Nephron (organoid): ENCODE measurements around the gene PTPRT.

ENCODE experiments used
- H3K27ac Mint-ChIP-seq, 3 experiments: 2 replicates each; pipeline ENCODE4 v1.8.0; 2020; ENCODE audit warnings: mixed read lengths in 3 of 3, mild to moderate bottlenecking in 2 of 3, moderate library complexity in 1 of 3
- H3K27me3 Mint-ChIP-seq: 2 replicates; pipeline ENCODE4 v1.8.0; 2021; ENCODE audit warnings: low read depth, mild to moderate bottlenecking, moderate library complexity, mixed read lengths
- H3K36me3 Mint-ChIP-seq: 2 replicates; pipeline ENCODE4 v1.8.0; 2020; ENCODE audit warnings: low read depth, mixed read lengths
- H3K4me1 Mint-ChIP-seq: 2 replicates; pipeline ENCODE4 v1.8.0; 2020; ENCODE audit warnings: mixed read lengths
- H3K4me3 Mint-ChIP-seq, 3 experiments: 2 replicates each; pipeline ENCODE4 v1.8.0; 2020; ENCODE audit warnings: mild to moderate bottlenecking in 3 of 3, mixed read lengths in 3 of 3, moderate library complexity in 2 of 3
- H3K9me3 Mint-ChIP-seq: 2 replicates; pipeline ENCODE4 v1.8.0; 2020; ENCODE audit warnings: mixed read lengths
- TF ChIP-seq, protein P1 (sequence below), 3 experiments: fragments of 200-600 bp; sonication (generic); IDR thresholded peaks; one replicate each; pipeline ENCODE4 v1.5.0; 2021; ENCODE audit warnings: antibody characterized with exemption in 3 of 3; ENCODE audit not compliant: unreplicated experiment in 3 of 3

The PTPRT gene

DNA sequence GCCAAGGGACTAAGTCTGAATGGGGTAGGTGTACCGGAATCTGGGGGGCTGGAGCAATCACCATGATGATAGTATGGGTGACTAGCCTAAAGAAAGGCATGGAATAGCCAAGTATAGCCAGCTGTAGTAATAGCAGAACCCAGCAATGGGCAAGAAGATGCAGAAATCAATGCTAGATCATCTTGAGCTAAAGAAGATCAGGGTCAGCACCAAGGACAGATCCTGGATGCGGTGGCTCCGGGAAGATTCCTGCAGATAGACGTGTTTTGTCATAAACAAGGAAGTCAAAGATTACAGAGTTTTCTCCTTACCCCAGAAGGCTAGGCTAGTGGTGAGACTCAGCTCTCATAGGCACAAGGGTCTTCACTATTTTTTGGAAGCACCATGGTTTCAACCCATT, 1009.9 kb downstream of the PTPRT start:
- TF ChIP-seq, protein P1, sequence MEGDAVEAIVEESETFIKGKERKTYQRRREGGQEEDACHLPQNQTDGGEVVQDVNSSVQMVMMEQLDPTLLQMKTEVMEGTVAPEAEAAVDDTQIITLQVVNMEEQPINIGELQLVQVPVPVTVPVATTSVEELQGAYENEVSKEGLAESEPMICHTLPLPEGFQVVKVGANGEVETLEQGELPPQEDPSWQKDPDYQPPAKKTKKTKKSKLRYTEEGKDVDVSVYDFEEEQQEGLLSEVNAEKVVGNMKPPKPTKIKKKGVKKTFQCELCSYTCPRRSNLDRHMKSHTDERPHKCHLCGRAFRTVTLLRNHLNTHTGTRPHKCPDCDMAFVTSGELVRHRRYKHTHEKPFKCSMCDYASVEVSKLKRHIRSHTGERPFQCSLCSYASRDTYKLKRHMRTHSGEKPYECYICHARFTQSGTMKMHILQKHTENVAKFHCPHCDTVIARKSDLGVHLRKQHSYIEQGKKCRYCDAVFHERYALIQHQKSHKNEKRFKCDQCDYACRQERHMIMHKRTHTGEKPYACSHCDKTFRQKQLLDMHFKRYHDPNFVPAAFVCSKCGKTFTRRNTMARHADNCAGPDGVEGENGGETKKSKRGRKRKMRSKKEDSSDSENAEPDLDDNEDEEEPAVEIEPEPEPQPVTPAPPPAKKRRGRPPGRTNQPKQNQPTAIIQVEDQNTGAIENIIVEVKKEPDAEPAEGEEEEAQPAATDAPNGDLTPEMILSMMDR (IDR thresholded peaks at IDR 0.05; ENCODE audit: unreplicated experiment in 3 of 3) = no peak
- no peak overlapping the region for H3K4me3 Mint-ChIP-seq
- H3K36me3 Mint-ChIP-seq = no peaks in the 10 kb centered on the region
- H3K4me1 Mint-ChIP-seq = no peaks in the 10 kb centered on the region
- no peaks in the 10 kb centered on the region for H3K9me3 Mint-ChIP-seq
- H3K27ac Mint-ChIP-seq = no peak overlapping the region
- peaks cover 13% of the 10 kb centered on the region for H3K27me3 Mint-ChIP-seq

DNA sequence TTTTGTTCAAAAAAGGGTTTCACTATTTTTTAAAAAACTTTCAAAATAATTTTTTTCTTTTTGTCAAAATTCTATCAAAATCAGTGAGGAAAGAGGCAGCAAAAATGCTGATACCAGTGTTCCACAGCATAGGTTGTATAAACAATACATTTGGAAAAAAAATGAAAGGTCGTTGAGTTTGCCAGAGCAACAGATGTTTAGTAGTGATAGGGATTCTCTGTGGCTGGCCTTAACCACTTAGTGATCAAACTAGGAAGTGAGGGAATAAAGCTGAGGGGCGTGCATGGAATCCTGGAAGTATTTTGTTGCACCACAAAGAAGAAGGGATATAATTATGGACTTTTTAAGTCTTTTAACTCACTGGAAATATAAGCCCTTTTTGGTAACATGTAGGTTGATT, 1016.3 kb downstream of the PTPRT start:
- Mint-ChIP-seq H3K36me3 (no peaks in the 10 kb centered on the region), H3K4me3 (no peak overlapping the region), H3K27me3 (peaks cover 21% of the 10 kb centered on the region), H3K27ac (no peak overlapping the region), H3K4me1 (no peaks in the 10 kb centered on the region), H3K9me3 (no peaks in the 10 kb centered on the region)
- TF ChIP-seq, protein P1 (IDR thresholded peaks at IDR 0.05; ENCODE audit: unreplicated experiment in 3 of 3) = no peak

DNA sequence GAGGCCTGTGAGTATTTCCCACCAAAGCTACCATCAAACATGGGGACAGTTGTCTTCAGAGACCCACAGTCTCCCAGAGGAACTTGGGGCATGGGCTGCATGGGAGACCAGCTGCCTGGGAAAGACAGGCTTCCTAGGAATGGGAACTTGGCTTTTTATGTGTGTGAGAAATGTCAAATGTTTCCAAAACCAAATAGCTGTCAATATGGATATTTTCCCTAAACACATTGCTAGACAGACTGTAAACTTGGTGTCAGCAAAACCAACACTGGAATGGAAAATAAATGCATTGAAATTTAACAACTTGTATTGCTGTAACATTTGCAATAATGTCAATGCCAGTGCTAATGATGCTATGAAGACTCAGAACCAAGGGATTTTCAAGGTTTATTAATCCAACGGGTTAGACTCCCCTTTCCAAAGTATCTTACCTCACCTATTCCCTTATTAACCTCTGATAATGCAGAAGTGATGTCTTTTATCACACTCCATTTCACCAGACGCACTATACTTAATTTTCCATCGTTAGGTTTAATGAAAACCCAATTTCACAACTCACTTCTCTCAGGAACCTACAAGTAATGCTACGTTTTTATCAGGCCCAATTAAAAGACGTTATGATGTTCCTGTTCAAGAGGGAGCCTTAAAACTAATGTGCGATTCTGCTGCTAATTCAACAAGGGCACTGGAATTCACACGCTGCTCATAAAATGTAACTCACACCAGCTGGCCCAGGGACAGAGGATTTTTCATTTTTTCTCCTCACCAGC, 1025.4 kb downstream of the PTPRT start:
- H3K36me3 Mint-ChIP-seq = no peaks in the 10 kb centered on the region
- TF ChIP-seq, protein P1 (IDR thresholded peaks at IDR 0.05; ENCODE audit: unreplicated experiment in 3 of 3) = no peak
- H3K4me1 Mint-ChIP-seq = peaks cover 4% of the 10 kb centered on the region
- H3K27ac Mint-ChIP-seq = no peak overlapping the region
- H3K9me3 Mint-ChIP-seq = no peaks in the 10 kb centered on the region
- H3K27me3 Mint-ChIP-seq = peaks cover 27% of the 10 kb centered on the region
- H3K4me3 Mint-ChIP-seq = no peak overlapping the region

DNA sequence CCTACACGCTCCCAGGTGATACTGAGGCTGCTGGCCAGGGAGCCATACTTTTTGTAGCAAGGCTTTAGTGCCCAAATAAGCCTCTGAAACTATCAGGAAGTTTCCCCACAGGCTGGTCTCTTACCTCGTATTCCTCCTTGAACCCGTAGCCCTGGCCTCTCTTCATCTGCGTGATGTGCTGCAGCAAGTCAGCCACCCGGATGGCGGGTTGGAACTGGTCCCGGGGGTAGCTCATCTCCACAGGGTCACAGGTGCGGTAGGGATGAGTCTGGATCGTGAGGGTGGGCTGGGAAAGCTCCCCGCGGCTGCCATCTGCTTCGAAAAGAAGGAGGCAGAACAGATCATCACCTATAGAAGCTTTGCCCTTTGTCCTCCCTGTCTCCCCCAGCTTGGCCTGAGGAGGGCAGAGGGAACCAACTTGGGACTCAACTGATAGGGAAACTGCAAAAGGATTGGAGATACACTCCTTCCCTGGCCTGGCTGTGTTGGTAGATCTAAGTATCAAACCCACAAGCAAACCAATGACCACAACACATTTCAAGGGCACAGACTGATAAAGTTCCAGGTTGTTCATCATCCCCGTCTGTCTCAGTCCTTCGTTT, 1028.4 kb downstream of the PTPRT start:
- Mint-ChIP-seq H3K36me3 (no peaks in the 10 kb centered on the region), H3K9me3 (no peaks in the 10 kb centered on the region), H3K27me3 (peaks cover 19% of the 10 kb centered on the region), H3K27ac (no peak overlapping the region), H3K4me1 (peaks cover 4% of the 10 kb centered on the region), H3K4me3 (no peak overlapping the region)
- TF ChIP-seq, protein P1 (IDR thresholded peaks at IDR 0.05; ENCODE audit: unreplicated experiment in 3 of 3) = no peak

DNA sequence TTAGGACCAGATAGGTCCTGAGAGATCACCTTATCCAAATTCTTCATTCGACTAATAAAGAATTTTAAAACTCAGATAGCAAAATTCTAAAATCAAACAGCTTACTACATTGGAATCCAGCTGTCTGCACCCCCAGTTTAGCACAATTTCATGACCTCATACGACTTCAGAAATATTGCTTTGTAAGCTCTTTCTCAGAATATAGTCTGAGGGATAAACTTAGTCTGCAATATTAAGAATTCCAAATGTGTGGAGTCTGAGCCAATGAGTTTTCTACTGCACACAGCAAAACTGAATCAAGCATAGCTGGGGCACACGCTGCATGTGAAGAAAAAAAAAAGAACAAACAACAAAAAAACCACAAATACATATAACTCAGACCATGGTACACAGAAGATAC, 1029.9 kb downstream of the PTPRT start:
- TF ChIP-seq, protein P1 (IDR thresholded peaks at IDR 0.05; ENCODE audit: unreplicated experiment in 3 of 3) = no peak
- H3K9me3 Mint-ChIP-seq = no peaks in the 10 kb centered on the region
- no peaks in the 10 kb centered on the region for H3K36me3 Mint-ChIP-seq
- H3K4me1 Mint-ChIP-seq = peaks cover 4% of the 10 kb centered on the region
- no peak overlapping the region for H3K4me3 Mint-ChIP-seq
- H3K27me3 Mint-ChIP-seq = peaks cover 14% of the 10 kb centered on the region
- no peak overlapping the region for H3K27ac Mint-ChIP-seq

DNA sequence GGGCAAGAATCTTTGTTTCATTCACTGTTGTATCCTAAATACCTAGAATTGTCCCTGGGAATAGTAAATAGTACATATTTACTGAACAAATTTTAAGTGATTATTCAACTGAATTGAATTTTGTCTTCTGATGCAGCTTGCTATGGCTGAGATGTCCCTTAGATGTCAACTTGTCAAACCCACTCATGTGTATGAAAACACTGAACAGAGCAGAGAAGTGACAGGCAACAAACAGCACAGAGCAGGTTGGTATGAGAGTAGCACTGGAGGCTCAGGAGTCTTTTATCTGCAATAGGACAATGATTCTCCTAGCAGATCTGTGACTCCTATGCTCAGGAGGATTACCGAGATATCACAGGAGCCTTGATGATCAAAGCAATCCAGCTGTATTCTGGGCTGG, 1031.4 kb downstream of the PTPRT start:
- Mint-ChIP-seq H3K27ac (no peak overlapping the region), H3K4me1 (peaks cover 11% of the 10 kb centered on the region), H3K4me3 (no peak overlapping the region), H3K27me3 (peaks cover 23% of the 10 kb centered on the region), H3K36me3 (no peaks in the 10 kb centered on the region), H3K9me3 (no peaks in the 10 kb centered on the region)
- TF ChIP-seq, protein P1 (IDR thresholded peaks at IDR 0.05; ENCODE audit: unreplicated experiment in 3 of 3) = no peak
